GM21737 (cell line): Measurements from ENCODE around the gene RPRD2.
"Not testable (repeated sequence)": the region's sequence is repeated elsewhere in the genome, so short reads cannot be mapped to it uniquely, and the experiment has no call there.

Experiments used
- ATAC-seq: cut with Tn5 transposase; IDR thresholded peaks from one replicate; pipeline ENCODE4 v1.9.1; 2021; ENCODE audit warnings: mild to moderate bottlenecking, moderate library complexity; ENCODE audit not compliant: unreplicated experiment

Gene RPRD2

DNA sequence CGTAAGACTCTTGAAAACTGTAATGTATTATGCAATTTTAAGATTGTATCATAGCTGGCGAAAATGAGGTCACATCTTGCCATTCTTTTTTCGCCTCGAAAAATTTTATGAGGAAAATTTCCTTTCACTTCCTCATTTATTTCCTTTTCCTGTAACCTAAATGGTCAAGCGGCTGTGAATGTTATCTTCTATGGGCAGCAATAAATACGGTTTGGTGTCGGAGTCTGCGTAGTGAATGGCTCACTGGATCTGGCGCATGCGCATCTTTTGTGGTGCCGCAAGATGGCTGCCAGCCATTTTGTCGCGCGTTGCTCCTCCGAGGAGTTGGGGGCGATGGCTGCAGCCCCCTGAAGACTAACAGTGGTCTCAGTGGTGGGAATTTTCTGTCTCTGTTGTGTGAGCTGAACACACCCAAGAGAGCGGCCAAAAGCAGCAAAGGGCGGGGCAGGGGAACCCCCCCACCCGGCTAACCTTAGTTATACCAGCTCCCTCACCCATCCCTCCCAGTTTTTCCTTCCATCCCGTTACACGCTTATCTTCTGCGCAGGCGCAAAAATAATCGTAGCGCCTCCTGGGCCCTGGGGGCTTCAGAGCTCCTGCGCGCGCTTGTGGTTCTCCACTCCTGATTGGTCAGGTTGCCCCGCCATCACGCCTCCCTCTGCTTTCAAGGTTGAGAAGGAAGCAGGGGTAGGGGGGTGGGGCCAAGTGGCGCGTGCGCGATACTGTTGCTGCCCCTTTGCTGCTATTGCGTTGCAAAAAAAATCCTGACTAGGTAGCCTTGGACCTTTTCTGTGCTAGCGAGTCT, at the start of gene RPRD2:
Gene RPRD2 (plus strand): TSS at position 722 of the 805 bp plus-strand sequence. CDS start 568 bp downstream, outside the sequence.
- ATAC-seq: peak; percentile 79

DNA sequence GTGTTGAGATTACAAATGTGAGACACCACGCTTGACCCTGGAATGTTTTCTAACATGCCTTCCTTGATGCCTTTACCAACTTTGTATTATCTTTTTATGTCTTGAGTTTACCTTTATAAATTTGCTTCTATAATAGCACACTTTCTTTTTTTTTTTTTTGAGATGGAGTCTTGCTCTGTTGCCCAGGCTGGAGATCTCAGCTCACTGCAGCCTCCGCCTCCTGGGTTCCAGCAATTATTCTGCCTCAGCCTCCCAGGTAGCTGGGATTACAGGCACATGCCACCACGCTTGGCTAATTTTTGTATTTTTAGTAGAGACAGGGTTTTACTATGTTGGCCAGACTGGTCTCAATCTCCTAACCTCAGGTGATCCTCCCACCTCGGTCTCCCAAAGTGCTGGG, 49.3 kb upstream of the RPRD2 start:
- not testable (repeated sequence) for ATAC-seq

DNA sequence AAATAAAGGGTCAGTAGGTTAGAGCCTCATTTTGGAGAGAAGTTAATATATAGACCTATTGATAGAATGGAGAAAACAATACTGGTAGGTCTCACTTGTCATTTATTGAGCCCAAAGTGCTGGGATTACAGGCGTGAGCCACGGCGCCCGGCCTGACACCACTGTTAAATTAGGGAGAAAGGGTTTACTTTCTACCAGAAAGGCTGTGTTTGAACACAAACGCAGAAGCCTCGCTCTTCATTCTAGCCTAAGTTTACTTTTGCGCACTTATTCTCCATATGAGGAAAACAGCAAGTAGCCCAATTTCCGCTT, 43.3 kb upstream of the RPRD2 start:
- ATAC-seq: no peak

DNA sequence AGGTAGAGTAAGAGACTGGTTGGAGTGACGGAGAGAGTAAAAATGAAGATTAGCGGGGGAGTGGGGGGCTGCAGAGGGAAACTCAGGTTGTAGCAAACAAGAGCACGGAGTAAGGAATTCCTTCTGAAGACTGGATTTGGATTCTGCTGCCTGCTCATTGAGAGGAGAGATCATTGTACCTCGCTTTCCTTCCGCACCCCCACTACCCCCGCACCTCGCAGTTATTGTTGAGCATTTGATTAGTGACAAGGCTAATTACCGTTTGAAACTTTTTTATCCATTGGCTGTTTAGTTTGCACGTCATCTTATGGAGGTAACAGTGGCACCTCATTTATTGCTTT, 42.2 kb upstream of the RPRD2 start:
- no peak for ATAC-seq

DNA sequence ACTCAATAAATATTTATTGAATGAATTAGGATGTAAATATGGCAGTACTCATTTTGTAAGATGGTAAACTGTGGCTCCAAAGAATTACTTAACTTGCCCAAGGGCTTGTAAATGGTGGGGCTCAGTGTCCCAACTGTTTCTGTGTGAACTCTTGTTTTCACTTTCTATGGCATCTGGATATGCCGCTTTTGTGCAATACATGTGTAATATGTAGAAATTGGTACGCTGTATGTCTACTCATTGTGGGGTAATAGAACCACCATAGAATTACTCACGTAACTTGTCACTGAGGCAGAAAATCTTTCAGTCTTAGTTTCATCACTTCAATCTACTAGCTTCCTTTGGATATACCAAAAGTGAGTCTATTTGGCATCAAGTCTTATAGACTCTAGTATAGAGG, 41.6 kb upstream of the RPRD2 start:
- no peak for ATAC-seq

DNA sequence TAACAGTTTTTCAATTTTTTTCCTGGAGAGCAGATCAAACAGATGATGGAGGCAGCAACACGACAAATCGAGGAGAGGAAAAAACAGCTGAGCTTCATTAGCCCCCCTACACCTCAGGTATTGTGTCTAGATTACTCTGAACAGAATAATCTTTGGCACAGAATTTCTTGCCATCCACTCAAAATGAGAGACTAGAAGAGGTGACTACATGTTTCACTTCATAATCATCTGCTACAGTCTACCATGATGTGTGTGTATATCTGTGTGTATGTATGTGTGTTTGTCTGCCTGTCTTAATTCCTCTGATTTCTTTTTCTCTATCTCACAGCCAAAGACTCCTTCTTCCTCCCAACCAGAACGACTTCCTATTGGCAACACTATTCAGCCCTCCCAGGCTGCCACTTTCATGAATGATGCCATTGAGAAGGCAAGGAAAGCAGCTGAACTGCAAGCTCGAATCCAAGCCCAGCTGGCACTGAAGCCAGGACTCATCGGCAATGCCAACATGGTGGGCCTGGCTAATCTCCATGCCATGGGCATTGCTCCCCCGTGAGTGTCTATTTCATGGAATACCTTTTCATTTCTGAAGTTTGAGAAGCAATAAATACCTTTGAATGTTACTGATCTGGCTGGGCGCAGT, 31.2 kb upstream of the RPRD2 start:
- ATAC-seq: no peak

DNA sequence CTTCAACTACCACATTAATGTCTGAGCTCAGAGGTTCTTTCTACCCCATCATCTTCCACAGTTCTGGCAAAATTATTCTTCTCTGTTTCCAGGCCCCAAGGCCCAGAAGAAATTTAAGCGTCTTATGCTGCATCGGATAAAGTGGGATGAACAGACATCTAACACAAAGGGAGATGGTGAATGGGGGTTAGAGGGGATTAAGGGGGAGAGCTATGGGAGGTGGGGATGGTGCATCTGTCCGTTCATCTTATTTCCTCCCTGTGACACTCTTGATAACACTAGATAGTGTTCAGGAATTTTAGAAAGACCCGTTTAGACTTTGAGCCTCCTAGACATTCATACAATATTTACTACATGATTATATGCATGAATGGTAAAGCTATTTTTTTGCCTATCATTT, 17.6 kb upstream of the RPRD2 start:
- no peak for ATAC-seq

DNA sequence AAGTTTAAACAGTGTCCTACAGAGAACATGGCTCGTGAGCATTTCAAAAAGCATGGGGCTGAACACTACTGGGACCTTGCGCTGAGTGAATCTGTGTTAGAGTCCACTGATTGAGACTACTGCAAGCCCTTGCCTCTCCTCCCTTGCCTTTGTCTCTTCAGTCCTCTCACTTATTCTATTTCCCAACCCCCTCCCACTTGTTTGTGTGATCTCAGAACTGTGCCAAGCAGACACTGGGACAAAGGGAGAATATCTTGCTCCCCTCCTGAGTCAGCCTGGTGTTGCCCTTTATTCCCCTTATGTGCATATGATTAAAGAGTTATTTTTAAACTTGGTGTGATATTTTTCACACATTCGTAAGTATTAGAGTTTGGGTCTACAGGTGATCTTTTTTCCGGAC, 11.1 kb upstream of the RPRD2 start:
- ATAC-seq: no peak

DNA sequence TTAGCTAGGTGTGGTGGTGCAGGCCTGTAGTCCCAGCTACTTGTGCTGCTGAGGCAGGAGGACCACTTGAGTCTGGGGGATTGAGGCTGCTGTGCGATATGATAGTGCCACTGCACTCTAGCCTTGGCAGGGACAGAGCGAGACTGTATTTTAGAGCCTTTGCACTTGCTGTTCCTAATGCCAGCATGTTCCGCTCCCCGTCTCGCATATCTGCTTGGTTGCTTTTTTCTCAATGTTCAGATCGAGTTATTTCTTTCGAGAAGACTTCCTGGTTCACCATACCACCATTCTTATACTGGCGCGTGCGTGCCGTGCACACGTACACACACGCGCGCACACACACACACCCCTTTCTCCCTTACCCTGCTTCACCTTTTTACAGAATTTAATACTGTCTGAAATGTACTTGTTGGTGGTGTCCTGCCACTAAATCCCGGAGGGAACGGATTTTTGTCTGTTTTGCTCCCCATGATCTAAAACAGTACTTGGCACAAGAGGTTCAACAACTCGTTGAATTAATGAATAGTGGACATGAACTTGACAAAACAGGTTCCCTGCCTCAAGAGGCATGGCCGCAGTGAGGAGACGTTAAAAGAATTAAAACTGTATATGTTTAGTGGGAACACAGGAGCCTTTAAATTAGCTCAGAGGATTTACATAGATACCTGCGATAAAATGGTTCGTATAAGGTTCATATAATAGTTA, 1.1 kb upstream of the RPRD2 start:
- no peak for ATAC-seq

DNA sequence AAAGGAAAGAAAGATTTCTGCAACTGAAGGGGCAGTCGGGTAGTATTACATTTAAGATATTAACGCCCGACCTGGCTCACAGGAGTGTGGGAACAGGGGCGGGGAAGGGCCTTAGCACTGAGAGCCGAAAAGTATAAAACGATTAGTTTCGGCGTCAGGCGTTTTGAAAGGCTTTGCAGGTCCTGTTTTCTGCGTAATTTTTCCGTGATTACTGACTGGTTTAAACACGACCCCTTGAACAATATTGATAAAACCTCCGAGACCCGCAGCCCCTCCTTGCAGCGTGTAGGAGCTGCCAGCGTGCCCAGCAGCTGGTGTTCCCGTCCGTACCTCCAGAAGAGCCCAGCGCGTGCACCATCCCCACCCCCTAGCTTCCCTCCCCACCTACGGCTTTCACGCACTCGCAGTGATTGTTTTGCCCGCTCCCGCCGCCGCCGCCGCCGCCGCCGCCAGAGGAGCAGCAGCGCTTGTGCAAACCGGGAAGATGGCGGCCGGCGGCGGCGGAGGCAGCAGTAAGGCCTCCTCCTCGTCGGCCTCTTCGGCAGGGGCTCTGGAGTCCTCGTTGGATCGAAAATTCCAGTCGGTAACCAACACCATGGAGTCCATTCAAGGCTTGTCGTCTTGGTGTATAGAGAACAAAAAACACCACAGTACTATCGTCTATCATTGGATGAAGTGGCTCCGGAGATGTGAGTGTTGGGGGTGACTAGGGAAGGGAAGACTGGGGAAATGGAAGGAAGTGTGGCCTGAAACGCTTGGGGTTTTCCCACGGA, 470 bp downstream of the RPRD2 start:
- peak; percentile 29 for ATAC-seq

DNA sequence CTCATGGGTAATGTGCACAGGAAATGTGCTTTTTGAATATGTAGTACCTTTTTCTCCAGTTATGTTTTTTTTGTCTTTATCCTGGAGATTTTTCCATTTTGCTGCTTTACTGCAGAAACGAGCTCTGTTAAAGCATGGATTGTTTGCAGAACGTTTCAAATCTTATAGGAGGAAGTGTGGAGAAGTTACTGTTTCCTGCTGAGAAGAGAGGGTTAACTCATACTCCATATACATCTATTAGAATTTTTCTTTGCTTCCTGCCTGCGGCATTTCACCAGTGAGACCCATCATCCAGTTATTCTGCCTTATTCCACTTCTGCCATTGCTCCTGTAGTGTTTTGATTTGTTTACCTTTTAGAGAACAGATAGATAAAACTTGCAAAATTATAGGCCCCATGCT, 2.0 kb downstream of the RPRD2 start:
- no peak for ATAC-seq

DNA sequence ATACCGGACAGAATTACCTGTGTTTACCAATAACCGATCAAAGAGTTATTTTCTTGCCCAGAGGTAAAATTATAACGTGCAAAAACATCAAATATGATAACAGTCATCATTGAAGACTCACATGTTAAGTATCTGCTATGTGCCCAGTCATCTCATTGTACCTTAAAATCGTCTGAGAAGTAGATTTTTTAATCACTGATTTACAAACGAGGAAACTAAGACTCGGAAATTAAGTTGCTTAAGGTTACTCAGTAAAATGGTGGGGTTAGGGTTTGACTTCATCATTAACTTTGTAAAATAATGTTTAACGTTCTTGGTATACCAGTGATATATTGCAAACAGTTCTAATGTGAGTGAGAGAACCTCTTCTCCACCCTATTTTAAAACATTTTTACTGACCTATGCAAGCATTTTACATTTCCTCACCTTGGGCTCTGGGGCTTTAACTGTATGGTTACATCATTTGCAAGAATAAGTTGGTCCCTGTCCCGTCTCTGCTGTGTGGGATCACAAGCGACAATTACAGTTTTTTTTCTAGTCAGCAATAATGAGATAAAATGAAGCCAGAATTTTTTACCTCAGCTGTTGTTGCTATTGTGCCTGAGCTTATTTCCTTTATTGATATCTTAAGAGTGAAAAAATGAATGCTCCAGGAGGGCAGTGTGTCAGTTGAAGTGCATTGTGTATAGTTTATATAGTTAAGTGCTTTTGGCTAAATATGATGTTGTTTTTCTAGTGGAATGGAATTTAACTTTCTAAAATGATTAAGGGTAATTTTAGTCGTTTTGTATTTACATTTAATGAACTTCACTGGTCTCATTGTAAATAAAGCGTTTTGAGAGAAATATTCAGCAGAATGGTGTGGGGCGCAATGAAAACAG, 2.7 kb downstream of the RPRD2 start:
- no peak for ATAC-seq

DNA sequence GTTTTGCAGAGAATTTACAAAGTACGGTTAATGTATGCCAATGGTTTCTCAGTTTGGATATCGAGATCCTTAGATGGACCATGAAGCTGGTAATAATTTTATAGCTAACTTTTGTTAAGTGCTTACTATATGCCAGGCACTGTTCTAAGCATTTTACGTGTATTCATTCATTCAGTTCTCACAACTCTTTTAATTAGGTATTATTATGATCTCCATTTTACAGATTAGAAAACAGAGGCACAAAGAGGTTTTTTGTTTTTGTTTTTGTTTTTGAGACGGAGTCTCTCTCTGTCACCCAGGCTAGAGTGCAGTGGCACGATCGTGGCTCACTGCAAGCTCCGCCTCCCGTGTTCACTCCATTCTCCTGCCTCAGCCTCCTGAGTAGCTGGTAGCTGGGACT, 7.2 kb downstream of the RPRD2 start:
- no peak for ATAC-seq

DNA sequence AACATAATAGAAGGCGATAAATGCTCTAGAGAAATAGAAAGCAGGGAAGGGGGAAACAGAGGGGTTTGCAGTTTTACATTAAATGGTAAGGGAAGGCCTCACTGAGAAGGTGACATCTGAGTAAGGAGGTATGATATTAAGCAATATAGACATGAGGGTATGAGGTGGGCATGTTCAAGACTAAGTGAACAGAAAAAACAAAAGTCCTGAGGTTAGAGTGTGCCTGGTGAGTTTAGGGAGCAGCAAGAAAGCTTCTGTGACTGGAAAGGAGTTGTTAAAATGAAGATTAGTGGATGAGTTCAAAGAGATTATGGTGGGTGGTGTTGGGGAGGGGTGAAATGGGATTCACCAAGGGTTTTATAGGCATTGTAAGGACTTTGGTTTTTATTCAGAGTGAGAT, 8.6 kb downstream of the RPRD2 start:
- no peak for ATAC-seq

DNA sequence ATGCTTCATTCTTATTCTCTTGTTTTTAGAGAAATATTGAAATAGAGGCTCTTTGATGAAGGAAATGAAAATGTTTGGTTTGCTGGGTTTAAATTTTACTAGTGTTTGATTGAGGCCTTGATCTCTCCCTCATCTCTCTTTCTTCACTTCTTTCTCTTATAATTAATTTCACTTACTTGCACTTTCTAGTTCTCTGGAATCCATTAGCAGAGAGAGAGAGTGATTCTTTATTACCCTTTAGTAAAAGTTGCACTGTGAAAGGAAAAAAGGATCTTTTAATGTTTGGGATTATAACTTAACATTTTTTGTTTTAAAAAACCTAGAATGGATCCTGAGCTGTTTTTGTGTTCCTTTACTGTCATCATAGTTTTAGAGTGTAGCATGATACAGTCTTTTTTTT, 12.2 kb downstream of the RPRD2 start:
- no peak for ATAC-seq

DNA sequence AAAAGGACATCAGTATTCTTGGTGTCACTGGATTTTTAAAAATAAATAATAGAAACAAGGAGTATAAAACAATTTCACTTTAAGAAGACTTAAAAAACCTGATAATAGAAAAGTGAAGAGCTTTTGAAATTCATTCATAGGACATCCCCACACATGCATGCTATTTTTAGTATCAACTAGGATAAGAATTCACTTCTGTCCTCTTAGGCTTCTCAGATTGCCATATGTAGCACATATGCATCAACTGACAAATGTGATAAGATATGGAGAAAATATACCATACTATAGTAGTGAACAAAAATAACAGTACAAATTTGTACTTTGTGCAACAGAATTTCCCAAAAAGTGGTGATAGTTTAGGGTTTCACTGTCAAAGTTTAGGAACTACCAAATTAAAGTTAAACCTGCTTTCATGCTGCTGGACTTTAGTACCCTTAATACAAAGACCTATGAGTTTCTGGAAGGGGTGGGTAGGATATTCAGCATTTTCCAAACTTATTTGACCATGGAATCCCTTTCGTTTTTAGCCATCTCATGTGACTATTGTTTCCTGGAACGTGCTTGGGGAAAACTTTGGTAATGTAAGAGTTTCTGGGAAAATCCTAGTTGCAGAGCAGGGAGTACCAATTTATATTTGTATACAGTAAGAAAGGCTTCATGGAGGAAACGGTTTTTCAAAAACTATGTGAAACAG, 19.8 kb downstream of the RPRD2 start:
- no peak for ATAC-seq

DNA sequence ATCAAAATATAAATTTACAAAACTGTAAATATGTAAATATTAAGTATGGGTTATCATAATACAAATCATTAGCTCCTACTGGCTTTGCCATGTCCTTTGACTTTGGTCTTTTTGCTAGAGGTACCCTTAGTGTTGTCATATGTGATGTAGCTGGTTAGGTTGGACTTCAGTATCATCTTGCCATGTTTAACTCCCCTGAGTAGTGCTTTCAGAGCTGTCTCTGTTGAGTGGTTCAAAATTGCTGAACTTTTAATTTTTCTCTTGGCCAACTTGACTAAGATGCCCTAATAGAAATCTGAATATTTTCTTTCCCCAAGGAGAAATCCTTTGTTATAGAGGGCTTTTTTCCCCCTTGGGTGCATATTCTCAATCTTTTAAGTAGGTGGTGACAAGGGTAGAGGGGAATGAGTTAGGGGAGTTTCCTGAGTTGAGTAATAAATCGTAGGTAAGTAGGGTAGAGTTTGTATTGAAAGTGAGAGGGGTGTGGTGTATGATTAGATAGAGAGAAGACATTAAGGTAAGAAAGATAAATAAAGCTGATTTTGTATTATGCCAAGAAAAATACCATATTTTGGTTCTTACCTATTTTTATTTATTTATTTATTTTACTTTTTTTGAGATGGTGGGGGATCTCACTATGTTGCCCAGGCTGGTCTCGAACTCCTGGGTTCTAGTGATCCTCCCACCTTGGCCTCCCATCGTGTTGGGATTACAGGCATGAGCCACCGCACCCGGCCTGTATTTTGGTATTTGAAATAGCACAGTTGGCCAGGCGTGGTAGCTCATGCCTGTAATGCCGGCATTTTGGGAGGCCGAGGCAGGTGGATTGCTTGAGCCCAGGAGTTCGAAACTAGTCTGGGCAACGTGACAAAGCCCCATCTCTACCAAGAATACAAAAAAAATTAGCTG, 21.8 kb downstream of the RPRD2 start:
- no peak for ATAC-seq

DNA sequence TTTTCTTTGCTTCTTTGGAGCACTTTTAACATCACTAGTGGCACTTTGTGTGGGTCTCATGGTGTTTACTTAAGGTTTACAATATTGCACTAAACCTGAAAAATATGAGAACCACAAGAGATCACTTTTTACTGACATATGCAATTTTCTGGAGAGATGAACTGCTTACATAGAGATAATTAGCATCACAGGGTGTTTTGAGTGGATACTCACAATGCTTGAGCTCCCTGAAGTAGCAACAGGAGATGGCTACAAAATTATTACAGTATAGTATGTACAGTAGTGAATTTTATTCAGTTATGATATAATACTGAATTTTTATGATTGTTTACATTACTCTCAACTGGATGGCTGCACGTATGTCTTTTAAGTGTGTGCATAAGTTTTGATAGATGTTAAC, 22.6 kb downstream of the RPRD2 start:
- no peak for ATAC-seq

DNA sequence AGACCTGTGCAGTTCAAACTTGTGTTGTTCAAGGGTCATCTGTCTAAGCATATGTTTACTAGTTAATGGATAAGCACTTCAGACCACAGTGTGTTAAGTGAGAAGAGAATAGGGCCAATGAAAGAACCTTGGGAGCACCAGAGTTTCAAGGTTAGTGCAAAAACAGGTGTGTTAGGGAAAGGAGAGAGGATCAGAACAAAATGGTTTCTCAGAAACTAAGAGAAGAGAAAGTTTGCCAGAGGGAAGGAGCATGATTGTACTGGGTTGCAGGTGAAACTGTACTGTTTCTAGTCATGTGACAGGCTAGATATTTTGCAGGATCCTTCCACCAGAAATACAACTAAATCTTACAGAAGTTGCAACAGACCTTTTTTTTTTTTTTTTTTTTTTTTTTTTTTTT, 23.3 kb downstream of the RPRD2 start:
- ATAC-seq: no peak
